NB4 (cell line): ENCODE measurements around the gene CTNNAL1.

ENCODE experiments used
- CTCF ChIP-seq: IDR thresholded peaks from one replicate; pipeline ENCODE4 v1.5.1; 2012; ENCODE audit warnings: low read depth, low read length
- POLR2A ChIP-seq: IDR thresholded peaks from 2 replicates; pipeline ENCODE4 v1.6.1; 2011; ENCODE audit warnings: mild to moderate bottlenecking; ENCODE audit not compliant: insufficient read length; ENCODE audit errors: extremely low read depth
- TF ChIP-seq, protein P1 (sequence below): IDR thresholded peaks from 2 replicates; pipeline ENCODE4 v1.6.1; 2011; ENCODE audit warnings: low read depth, low read length

DNA sequence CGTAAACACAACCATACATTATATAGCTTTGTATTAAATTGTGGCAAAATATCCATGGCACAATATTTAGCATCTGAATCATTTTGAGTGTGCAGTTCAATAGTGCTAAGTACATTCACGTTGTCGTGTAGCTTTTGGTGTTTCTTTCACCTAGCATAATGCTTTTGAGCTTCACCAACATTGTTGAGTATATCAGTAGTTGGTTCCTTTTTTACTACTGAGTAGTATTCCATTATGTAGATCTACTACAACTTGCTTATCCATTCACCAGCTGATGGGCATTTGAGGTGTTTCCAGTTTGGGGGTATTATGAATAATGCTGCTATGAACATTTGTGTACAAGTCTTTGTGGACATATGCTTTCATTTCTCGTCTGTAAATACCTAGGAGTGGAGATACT, 27.3 kb upstream of the CTNNAL1 start:
- TF ChIP-seq, protein P1, sequence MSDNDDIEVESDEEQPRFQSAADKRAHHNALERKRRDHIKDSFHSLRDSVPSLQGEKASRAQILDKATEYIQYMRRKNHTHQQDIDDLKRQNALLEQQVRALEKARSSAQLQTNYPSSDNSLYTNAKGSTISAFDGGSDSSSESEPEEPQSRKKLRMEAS: no peak
- TF ChIP-seq CTCF (no peak), POLR2A (no peak)
